Vagina (tissue), 2 donors: ENCODE results near the gene EXOC2.

Experiments
- POLR2A ChIP-seq, 2 donors: fragments of 450-650 bp; IDR thresholded peaks; one replicate each; pipeline ENCODE4 v1.6.1; 2017; ENCODE audit warnings: antibody characterized with exemption in 2 of 2, mild to moderate bottlenecking in 2 of 2, moderate library complexity in 2 of 2
- POLR2AphosphoS5 ChIP-seq, 2 donors: sonication (generic); formaldehyde crosslinking; IDR thresholded peaks; one replicate each; pipeline ENCODE4 v1.9.0; 2017; ENCODE audit warnings: antibody characterized with exemption in 2 of 2, mild to moderate bottlenecking in 2 of 2, low read depth in 1 of 2; ENCODE audit not compliant: insufficient read depth in 1 of 2
- TF ChIP-seq, protein P1 (sequence below), 3 experiments: fragments of 450-650 bp in 2 of 3; fragments of 200-600 bp in 1 of 3; sonication (generic) in 1 of 3; IDR thresholded peaks; one replicate each; pipeline ENCODE4 v1.5.1; 2017 to 2019; ENCODE audit warnings: antibody characterized with exemption in 3 of 3, mild to moderate bottlenecking in 2 of 3, moderate library complexity in 2 of 3

DNA sequence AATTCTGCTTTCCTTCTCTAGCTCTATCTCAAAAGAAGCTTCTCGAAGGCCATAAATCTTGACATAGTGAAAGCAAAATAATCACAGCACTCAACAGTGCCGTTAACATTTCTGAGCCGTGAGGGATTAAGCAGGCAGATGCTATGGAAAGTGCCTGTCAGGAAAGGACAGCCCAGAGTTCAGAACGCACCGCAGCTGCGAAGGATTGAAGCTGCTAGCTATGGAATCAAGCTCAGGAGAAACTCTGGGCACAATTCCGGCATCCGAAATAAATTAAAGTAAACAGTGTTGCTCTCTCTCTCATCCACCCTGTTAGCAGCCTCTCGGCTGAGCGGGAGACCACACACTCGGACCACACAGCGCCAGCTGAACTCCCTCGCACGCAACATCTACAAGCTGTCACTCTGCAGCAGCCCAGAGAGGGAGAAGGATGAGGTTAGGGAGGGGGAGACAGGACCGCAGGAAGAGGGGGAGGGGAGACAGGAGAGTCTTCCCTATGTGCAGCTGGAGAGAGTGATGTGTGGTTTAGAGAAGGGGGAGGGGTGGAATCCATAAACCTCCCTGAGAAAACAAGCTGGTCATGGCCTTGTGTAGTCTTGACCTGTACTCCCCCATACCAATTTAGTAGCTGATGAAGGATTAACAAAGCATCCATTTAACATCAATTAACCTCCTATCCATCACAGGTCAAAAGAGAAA is 9.0 kb downstream of the EXOC2 start:
- TF ChIP-seq POLR2A (IDR thresholded peaks at IDR 0.05), result no peak
- TF ChIP-seq, protein P1, sequence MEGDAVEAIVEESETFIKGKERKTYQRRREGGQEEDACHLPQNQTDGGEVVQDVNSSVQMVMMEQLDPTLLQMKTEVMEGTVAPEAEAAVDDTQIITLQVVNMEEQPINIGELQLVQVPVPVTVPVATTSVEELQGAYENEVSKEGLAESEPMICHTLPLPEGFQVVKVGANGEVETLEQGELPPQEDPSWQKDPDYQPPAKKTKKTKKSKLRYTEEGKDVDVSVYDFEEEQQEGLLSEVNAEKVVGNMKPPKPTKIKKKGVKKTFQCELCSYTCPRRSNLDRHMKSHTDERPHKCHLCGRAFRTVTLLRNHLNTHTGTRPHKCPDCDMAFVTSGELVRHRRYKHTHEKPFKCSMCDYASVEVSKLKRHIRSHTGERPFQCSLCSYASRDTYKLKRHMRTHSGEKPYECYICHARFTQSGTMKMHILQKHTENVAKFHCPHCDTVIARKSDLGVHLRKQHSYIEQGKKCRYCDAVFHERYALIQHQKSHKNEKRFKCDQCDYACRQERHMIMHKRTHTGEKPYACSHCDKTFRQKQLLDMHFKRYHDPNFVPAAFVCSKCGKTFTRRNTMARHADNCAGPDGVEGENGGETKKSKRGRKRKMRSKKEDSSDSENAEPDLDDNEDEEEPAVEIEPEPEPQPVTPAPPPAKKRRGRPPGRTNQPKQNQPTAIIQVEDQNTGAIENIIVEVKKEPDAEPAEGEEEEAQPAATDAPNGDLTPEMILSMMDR (IDR thresholded peaks at IDR 0.05), result no peak
- TF ChIP-seq POLR2AphosphoS5 (IDR thresholded peaks at IDR 0.05; ENCODE audit: insufficient read depth in 1 of 2, low read depth in 1 of 2), result no peak
